ENCODE data around the gene DARS1.

Gene DARS1

DNA sequence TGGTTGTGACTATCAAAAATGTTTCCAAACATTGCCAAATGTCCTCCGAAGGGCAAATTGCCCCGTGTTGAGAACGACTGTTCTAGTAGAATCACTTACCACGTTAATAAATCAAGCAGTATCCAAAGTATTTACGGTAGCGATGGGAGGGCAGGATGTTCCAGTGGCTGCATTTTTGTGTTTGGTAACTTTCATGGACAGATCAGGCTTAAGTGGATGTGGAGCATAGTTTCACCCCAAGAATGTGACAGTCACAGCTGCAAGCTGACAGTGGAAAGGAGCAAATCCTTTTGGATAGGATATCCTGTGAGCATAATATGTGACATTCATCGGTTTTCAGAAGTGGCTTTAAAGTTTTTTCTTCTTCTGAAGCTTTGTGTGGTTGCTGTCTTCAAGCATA lies 46.3 kb upstream of the DARS1 start:
- ATAC-seq, result no peak
- TF ChIP-seq ZFP3 (CRISPR knock-in tag; IDR thresholded peaks at IDR 0.05), result no peak
- TF ChIP-seq, protein P1, sequence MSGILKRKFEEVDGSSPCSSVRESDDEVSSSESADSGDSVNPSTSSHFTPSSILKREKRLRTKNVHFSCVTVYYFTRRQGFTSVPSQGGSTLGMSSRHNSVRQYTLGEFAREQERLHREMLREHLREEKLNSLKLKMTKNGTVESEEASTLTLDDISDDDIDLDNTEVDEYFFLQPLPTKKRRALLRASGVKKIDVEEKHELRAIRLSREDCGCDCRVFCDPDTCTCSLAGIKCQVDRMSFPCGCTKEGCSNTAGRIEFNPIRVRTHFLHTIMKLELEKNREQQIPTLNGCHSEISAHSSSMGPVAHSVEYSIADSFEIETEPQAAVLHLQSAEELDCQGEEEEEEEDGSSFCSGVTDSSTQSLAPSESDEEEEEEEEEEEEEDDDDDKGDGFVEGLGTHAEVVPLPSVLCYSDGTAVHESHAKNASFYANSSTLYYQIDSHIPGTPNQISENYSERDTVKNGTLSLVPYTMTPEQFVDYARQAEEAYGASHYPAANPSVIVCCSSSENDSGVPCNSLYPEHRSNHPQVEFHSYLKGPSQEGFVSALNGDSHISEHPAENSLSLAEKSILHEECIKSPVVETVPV (CRISPR knock-in tag; IDR thresholded peaks at IDR 0.05), result no peak
- TF ChIP-seq PPARA (CRISPR knock-in tag; IDR thresholded peaks at IDR 0.05; ENCODE audit: borderline replicate concordance), result no peak
- TF ChIP-seq, protein P2, sequence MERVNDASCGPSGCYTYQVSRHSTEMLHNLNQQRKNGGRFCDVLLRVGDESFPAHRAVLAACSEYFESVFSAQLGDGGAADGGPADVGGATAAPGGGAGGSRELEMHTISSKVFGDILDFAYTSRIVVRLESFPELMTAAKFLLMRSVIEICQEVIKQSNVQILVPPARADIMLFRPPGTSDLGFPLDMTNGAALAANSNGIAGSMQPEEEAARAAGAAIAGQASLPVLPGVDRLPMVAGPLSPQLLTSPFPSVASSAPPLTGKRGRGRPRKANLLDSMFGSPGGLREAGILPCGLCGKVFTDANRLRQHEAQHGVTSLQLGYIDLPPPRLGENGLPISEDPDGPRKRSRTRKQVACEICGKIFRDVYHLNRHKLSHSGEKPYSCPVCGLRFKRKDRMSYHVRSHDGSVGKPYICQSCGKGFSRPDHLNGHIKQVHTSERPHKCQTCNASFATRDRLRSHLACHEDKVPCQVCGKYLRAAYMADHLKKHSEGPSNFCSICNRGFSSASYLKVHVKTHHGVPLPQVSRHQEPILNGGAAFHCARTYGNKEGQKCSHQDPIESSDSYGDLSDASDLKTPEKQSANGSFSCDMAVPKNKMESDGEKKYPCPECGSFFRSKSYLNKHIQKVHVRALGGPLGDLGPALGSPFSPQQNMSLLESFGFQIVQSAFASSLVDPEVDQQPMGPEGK (CRISPR knock-in tag; IDR thresholded peaks at IDR 0.05; ENCODE audit: borderline replicate concordance), result no peak
- no peak for TF ChIP-seq ISL1 (CRISPR knock-in tag; IDR thresholded peaks at IDR 0.05)
- no peak for TF ChIP-seq GLIS3 (CRISPR knock-in tag; IDR thresholded peaks at IDR 0.05)

DNA sequence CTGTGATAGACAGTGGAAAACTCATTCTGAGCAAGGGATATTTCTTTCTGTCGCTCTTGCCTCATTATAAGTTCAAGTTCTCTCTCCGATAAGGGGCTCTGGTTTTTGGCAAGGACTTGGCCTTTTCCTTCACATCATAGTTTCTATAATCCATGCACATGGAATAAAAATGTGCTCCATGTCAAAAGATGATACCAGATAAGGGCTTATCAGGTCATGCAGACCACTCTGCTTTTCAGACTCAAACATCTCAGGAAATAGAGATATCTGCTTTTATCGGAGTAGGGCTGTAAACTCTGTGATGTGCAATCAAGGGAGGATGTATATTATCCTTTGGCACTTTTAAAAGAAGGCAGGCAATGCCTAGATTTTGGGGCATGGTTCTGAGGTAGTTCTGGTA lies 45.0 kb upstream of the DARS1 start:
- no peak for TF ChIP-seq ARNTL (CRISPR knock-in tag; IDR thresholded peaks at IDR 0.05; ENCODE audit: borderline replicate concordance, low read depth)
- no peak for TF ChIP-seq ZNF565 (CRISPR knock-in tag; conservative IDR thresholded peaks at IDR 0.05; ENCODE audit: low read depth)
- no peak for TF ChIP-seq BACH2 (CRISPR knock-in tag; IDR thresholded peaks at IDR 0.05; ENCODE audit: borderline replicate concordance)
- TF ChIP-seq, protein P3, sequence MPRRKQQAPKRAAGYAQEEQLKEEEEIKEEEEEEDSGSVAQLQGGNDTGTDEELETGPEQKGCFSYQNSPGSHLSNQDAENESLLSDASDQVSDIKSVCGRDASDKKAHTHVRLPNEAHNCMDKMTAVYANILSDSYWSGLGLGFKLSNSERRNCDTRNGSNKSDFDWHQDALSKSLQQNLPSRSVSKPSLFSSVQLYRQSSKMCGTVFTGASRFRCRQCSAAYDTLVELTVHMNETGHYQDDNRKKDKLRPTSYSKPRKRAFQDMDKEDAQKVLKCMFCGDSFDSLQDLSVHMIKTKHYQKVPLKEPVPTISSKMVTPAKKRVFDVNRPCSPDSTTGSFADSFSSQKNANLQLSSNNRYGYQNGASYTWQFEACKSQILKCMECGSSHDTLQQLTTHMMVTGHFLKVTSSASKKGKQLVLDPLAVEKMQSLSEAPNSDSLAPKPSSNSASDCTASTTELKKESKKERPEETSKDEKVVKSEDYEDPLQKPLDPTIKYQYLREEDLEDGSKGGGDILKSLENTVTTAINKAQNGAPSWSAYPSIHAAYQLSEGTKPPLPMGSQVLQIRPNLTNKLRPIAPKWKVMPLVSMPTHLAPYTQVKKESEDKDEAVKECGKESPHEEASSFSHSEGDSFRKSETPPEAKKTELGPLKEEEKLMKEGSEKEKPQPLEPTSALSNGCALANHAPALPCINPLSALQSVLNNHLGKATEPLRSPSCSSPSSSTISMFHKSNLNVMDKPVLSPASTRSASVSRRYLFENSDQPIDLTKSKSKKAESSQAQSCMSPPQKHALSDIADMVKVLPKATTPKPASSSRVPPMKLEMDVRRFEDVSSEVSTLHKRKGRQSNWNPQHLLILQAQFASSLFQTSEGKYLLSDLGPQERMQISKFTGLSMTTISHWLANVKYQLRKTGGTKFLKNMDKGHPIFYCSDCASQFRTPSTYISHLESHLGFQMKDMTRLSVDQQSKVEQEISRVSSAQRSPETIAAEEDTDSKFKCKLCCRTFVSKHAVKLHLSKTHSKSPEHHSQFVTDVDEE (CRISPR knock-in tag; IDR thresholded peaks at IDR 0.05), result no peak
- no peak for TF ChIP-seq GLIS3 (CRISPR knock-in tag; IDR thresholded peaks at IDR 0.05)
- no peak for TF ChIP-seq ZNF70 (CRISPR knock-in tag; IDR thresholded peaks at IDR 0.05)
- TF ChIP-seq TOX (CRISPR knock-in tag; IDR thresholded peaks at IDR 0.05; ENCODE audit: borderline replicate concordance), result no peak
- TF ChIP-seq ZC3H10 (CRISPR knock-in tag; IDR thresholded peaks at IDR 0.05), result no peak
- TF ChIP-seq ZFP30 (CRISPR knock-in tag; IDR thresholded peaks at IDR 0.05), result no peak
- TF ChIP-seq SNAI2 (CRISPR knock-in tag; IDR thresholded peaks at IDR 0.05), result no peak
- no peak for TF ChIP-seq CSDC2 (CRISPR knock-in tag; IDR thresholded peaks at IDR 0.05)
- no peak for TF ChIP-seq ZNF8 (CRISPR knock-in tag; IDR thresholded peaks at IDR 0.05)
- no peak for TF ChIP-seq PPARA (CRISPR knock-in tag; IDR thresholded peaks at IDR 0.05; ENCODE audit: borderline replicate concordance)
- no peak for TF ChIP-seq RARB (CRISPR knock-in tag; IDR thresholded peaks at IDR 0.05)
- TF ChIP-seq, protein P4, sequence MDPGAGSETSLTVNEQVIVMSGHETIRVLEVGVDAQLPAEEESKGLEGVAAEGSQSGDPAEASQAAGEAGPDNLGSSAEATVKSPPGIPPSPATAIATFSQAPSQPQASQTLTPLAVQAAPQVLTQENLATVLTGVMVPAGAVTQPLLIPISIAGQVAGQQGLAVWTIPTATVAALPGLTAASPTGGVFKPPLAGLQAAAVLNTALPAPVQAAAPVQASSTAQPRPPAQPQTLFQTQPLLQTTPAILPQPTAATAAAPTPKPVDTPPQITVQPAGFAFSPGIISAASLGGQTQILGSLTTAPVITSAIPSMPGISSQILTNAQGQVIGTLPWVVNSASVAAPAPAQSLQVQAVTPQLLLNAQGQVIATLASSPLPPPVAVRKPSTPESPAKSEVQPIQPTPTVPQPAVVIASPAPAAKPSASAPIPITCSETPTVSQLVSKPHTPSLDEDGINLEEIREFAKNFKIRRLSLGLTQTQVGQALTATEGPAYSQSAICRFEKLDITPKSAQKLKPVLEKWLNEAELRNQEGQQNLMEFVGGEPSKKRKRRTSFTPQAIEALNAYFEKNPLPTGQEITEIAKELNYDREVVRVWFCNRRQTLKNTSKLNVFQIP (CRISPR knock-in tag; IDR thresholded peaks at IDR 0.05; ENCODE audit: borderline replicate concordance, low read depth), result no peak
- TF ChIP-seq ZFP3 (CRISPR knock-in tag; IDR thresholded peaks at IDR 0.05), result no peak
- TF ChIP-seq, protein P1 (CRISPR knock-in tag; IDR thresholded peaks at IDR 0.05), result no peak
- ATAC-seq, result no peak

DNA sequence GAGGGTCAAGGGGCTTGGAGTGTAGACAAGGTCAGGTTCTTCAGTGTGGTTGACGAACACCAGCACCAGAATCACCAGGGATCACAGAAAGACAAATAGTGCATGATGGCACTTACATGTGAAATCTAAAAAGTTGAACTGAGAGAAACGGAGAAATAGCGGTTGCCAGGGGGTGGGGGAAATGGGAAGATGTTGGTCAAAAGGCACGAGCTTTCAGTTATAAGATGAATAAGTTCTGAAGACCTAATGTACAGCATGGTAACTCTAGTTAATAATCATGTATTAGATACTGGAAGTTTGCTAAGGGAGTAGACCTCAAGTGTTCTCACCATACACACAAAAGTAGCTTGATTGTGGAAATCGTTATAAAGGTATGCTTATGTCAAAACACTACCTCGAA lies 43.7 kb upstream of the DARS1 start:
- ATAC-seq, result no peak
- TF ChIP-seq, protein P3 (CRISPR knock-in tag; IDR thresholded peaks at IDR 0.05), result no peak
- TF ChIP-seq, protein P4 (CRISPR knock-in tag; IDR thresholded peaks at IDR 0.05; ENCODE audit: borderline replicate concordance, low read depth), result no peak
- TF ChIP-seq, protein P5, sequence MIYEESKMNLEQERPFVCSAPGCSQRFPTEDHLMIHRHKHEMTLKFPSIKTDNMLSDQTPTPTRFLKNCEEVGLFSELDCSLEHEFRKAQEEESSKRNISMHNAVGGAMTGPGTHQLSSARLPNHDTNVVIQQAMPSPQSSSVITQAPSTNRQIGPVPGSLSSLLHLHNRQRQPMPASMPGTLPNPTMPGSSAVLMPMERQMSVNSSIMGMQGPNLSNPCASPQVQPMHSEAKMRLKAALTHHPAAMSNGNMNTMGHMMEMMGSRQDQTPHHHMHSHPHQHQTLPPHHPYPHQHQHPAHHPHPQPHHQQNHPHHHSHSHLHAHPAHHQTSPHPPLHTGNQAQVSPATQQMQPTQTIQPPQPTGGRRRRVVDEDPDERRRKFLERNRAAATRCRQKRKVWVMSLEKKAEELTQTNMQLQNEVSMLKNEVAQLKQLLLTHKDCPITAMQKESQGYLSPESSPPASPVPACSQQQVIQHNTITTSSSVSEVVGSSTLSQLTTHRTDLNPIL (CRISPR knock-in tag; IDR thresholded peaks at IDR 0.05; ENCODE audit: low read depth), result no peak
